OCI-LY7 (cell line): ENCODE results near the gene UBE2J2. TPM values are rescaled to one million over a fixed set of nuclear protein-coding genes. Genes with fewer than 3 reads are reported as not detected.

Source experiments
- BruUV-seq: library from RNA; stranded (reverse); fragments of 400-500 nt; replicated peaks from 2 replicates; lab custom pipeline; 2021; lab: Mats Ljungman, UMichigan
- CTCF ChIA-PET: fragments of 300-600 bp; sonication (Branson Sonifier 250); formaldehyde crosslinking; loops from one replicate; lab custom pipeline; 2022; ENCODE audit warnings: antibody characterized with exemption; ENCODE audit not compliant: unreplicated experiment; lab: Charles Lee
- POLR2A ChIA-PET: fragments of 300-600 bp; sonication (Branson Sonifier 250); formaldehyde crosslinking; loops from one replicate; lab custom pipeline; 2022; ENCODE audit warnings: antibody characterized with exemption; lab: Charles Lee
- DNase-seq: peaks from one replicate; pipeline ENCODE4 v3.0.0-alpha.2; 2015; ENCODE audit warnings: low spot score
- H2AFZ ChIP-seq: fragments of 200-600 bp; sonication (generic), shearing (Covaris generic); 2 replicates; pipeline ENCODE4 v1.6.1; 2014; ENCODE audit warnings: mild to moderate bottlenecking, antibody characterized with exemption, low read length, moderate library complexity
- H3K27ac ChIP-seq: fragments of 200-600 bp; sonication (generic); 2 replicates; pipeline ENCODE4 v1.5.1; 2014; ENCODE audit warnings: mixed run types, low read depth, mild to moderate bottlenecking, moderate library complexity, low read length, inconsistent platforms; ENCODE audit not compliant: poor library complexity, severe bottlenecking
- H3K36me3 ChIP-seq: fragments of 200-600 bp; sonication (generic); 2 replicates; pipeline ENCODE4 v1.6.1; 2014; ENCODE audit warnings: mild to moderate bottlenecking, antibody characterized with exemption, low read length, moderate library complexity, mixed read lengths; ENCODE audit not compliant: insufficient read depth
- H3K4me1 ChIP-seq: fragments of 200-600 bp; sonication (generic); 2 replicates; pipeline ENCODE4 v1.5.1; 2014; ENCODE audit warnings: mild to moderate bottlenecking, low read length; ENCODE audit not compliant: insufficient read depth, poor library complexity, severe bottlenecking
- H3K4me2 ChIP-seq: fragments of 200-600 bp; sonication (generic); 2 replicates; pipeline ENCODE4 v1.6.1; 2014; ENCODE audit warnings: mild to moderate bottlenecking, low read length
- H3K4me3 ChIP-seq: fragments of 200-600 bp; sonication (generic); 2 replicates; pipeline ENCODE4 v1.5.1; 2014; ENCODE audit warnings: mild to moderate bottlenecking, low read depth, low read length; ENCODE audit not compliant: poor library complexity, severe bottlenecking
- H3K79me2 ChIP-seq: fragments of 200-600 bp; sonication (generic); 2 replicates; pipeline ENCODE4 v1.6.1; 2016; ENCODE audit warnings: low read depth, mild to moderate bottlenecking, low read length, moderate library complexity, mixed read lengths; ENCODE audit not compliant: insufficient read depth
- H3K9me2 ChIP-seq: fragments of 200-600 bp; sonication (generic); 2 replicates; pipeline ENCODE4 v1.6.1; 2016; ENCODE audit warnings: mild to moderate bottlenecking, low read length, mixed read lengths; ENCODE audit not compliant: insufficient read depth
- H3K9me3 ChIP-seq: fragments of 200-600 bp; sonication (generic); 2 replicates; pipeline ENCODE4 v1.6.1; 2014; ENCODE audit warnings: mild to moderate bottlenecking, mixed run types, low read length, mixed read lengths
- H4K20me1 ChIP-seq: fragments of 200-600 bp; sonication (generic); 2 replicates; pipeline ENCODE4 v1.6.1; 2014; ENCODE audit warnings: mild to moderate bottlenecking, antibody characterized with exemption, low read length, moderate library complexity, mixed read lengths; ENCODE audit not compliant: insufficient read depth
- CTCF ChIP-seq: fragments of 200-600 bp; sonication (generic); conservative IDR thresholded peaks from 2 replicates; pipeline ENCODE4 v1.5.1; 2014; ENCODE audit warnings: mild to moderate bottlenecking, antibody characterized with exemption, low read length, moderate library complexity, mixed read lengths
- EZH2phosphoT487 ChIP-seq: fragments of 200-600 bp; sonication (generic); IDR thresholded peaks from 2 replicates; pipeline ENCODE4 v1.6.1; 2018; ENCODE audit warnings: low read depth, borderline replicate concordance, mild to moderate bottlenecking, mixed run types, antibody characterized with exemption, low read length, moderate library complexity, mixed read lengths
- intact Hi-C: fragments of 100-400 bp; cut with micrococcal nuclease; formaldehyde crosslinking; loops from one replicate; pipeline ENCODE4 v1.10.0; 2022; ENCODE audit not compliant: unreplicated experiment
- total RNA-seq, 2 experiments: library from RNA; depleted of rRNA in 1 of 2; stranded (reverse); fragments of >200 nt in 1 of 2; shearing (Covaris generic) in 1 of 2; gene quantifications; 2 replicates each; pipeline ENCODE4 v1.2.3, GENCODE V29; 2014 to 2022

The UBE2J2 gene
- total RNA-seq, 2 experiments from 2014 or later, result 69.2 to 88.7 TPM

- CTCF ChIA-PET, result interaction anchor here (0.5 to 1.1 kb wide), 3 partner anchors 9 to 615 kb away, joined by 3 to 5 read pairs (median 3); no protein-coding TSS in a partner anchor
- no peak overlapping the region for H3K4me3 ChIP-seq
- H3K79me2 ChIP-seq, result no peaks in the 10 kb centered on the region
- no TSS peak for BruUV-seq
- H4K20me1 ChIP-seq, result no peaks in the 10 kb centered on the region
- TF ChIP-seq EZH2phosphoT487 (no peak), CTCF (no peak)
- DNase-seq, result no peak
- no peaks in the 10 kb centered on the region for H3K36me3 ChIP-seq
- H3K4me2 ChIP-seq, result no peak overlapping the region
- no peaks in the 10 kb centered on the region for H3K9me3 ChIP-seq
- H3K27ac ChIP-seq, result no peak overlapping the region
- H2AFZ ChIP-seq, result no peak overlapping the region
- H3K4me1 ChIP-seq, result no peaks in the 10 kb centered on the region
- no peaks in the 10 kb centered on the region for H3K9me2 ChIP-seq
- intact Hi-C loops, result loop anchor here (2.0 kb wide), 1 partner anchor 258 kb away; no protein-coding TSS in a partner anchor
- POLR2A ChIA-PET, result no interaction called here
Measured at GRCh38 chr1:1291023-1291528, 17.4 kb upstream of the UBE2J2 start.

GRCh38 chr1:1290238-1290731 lies 16.6 kb upstream of the UBE2J2 start:
- no peak overlapping the region for H3K4me3 ChIP-seq
- TF ChIP-seq EZH2phosphoT487, result no peak
- peak; percentile 43; the same call in 1 of the 2 replicates for TF ChIP-seq CTCF
- no peaks in the 10 kb centered on the region for H3K4me1 ChIP-seq
- peak; percentile 44 for DNase-seq
- intact Hi-C loops, result loop anchor here (2.0 kb wide), 1 partner anchor 257 kb away; no protein-coding TSS in a partner anchor
- no peaks in the 10 kb centered on the region for H3K36me3 ChIP-seq
- no peak overlapping the region for H3K27ac ChIP-seq
- H4K20me1 ChIP-seq, result no peaks in the 10 kb centered on the region
- H3K9me3 ChIP-seq, result no peaks in the 10 kb centered on the region
- H3K4me2 ChIP-seq, result no peak overlapping the region
- BruUV-seq, result no TSS peak
- H3K9me2 ChIP-seq, result no peaks in the 10 kb centered on the region
- CTCF ChIA-PET, result no interaction called here
- POLR2A ChIA-PET, result no interaction called here
- H2AFZ ChIP-seq, result no peak overlapping the region
- no peaks in the 10 kb centered on the region for H3K79me2 ChIP-seq
